Measurements from ENCODE around the gene BCAR1. TPM values are rescaled to one million over a fixed set of nuclear protein-coding genes. Genes with fewer than 3 reads are reported as not detected.

The BCAR1 gene
- total RNA-seq, 6 donors from 2014 or later: 32.9 to 87.2 (median 61.7) TPM

GRCh38 chr16:75179208-75179607, 72.2 kb downstream of the BCAR1 start:
- no peaks in the 10 kb centered on the region for H3K27me3 ChIP-seq
- H3K4me3 ChIP-seq: no peak overlapping the region
- no peaks in the 10 kb centered on the region for H3K36me3 ChIP-seq
- WGBS, 2 donors: 92 to 96% methylated on average over 6 of the region's 6 CpGs
- no peak for TF ChIP-seq POLR2A (IDR thresholded peaks at IDR 0.05)
- DNase-seq: no peak
- H3K27ac ChIP-seq: no peak overlapping the region
- no peak for ATAC-seq (ENCODE audit: low FRiP score in 2 of 2)
- no peaks in the 10 kb centered on the region for H3K4me1 ChIP-seq
- H3K9me3 ChIP-seq: peaks cover 4 to 32% (median 16%) of the 10 kb centered on the region in 4 donors

Small RNA genes lying within 50 kb of the gene (small RNA-seq; reads per million reads assigned to genes)
- gene RNU6-758P: 0 reads per million in 4 donors

Other genes starting within 250 kb of the BCAR1 start
- gene LDHD, start 134.8 kb downstream of the BCAR1 start, total RNA-seq: 10 to 100 TPM in 5 of 6 donors, 1 to 10 TPM in 1; 7.8 to 35.6 (median 16.8) TPM
- 10 to 100 TPM in 1 of 6 donors, 1 to 10 TPM in 5; 4.2 to 10.8 (median 7.0) TPM for gene ZFP1, start 103.1 kb downstream of the BCAR1 start, total RNA-seq
- gene CTRB2, start 44.5 kb downstream of the BCAR1 start, total RNA-seq: 10 to 100 TPM in 1 of 6 donors, 1 to 10 TPM in 1, not detected in 4; 9.8 to 15.9 TPM
- 10 to 100 TPM in 1 of 6 donors, 1 to 10 TPM in 1, not detected in 4; 5.1 to 11.3 TPM for gene CTRB1, start 32.6 kb downstream of the BCAR1 start, total RNA-seq
- gene CFDP1, start 181.9 kb upstream of the BCAR1 start, total RNA-seq: 100 to 1,000 TPM in 1 of 6 donors, 10 to 100 TPM in 5; 36.8 to 185 (median 50.6) TPM
- 10 to 100 TPM; 11.5 to 31.6 (median 25.5) TPM for gene TMEM170A, start 213.1 kb upstream of the BCAR1 start, total RNA-seq
- 10 to 100 TPM in 1 of 6 donors, 1 to 10 TPM in 4, under 1 TPM in 1; 0.11 to 11.6 (median 2.2) TPM for gene CHST6, start 243.8 kb upstream of the BCAR1 start, total RNA-seq